GM12864 (cell line): ENCODE results near the gene ROS1.

Source experiments
- DNase-seq: peaks from one replicate; pipeline ENCODE4 v3.0.0-alpha.2; 2011; ENCODE audit warnings: low read depth
- H3K4me3 ChIP-seq: 2 replicates; pipeline ENCODE4 v1.5.1; 2011; ENCODE audit warnings: mild to moderate bottlenecking, low read depth, low read length, control low read depth
- CTCF ChIP-seq: IDR thresholded peaks from 2 replicates; pipeline ENCODE4 v1.5.1; 2011; ENCODE audit warnings: low read depth, mild to moderate bottlenecking, moderate library complexity, low read length, control low read depth, inconsistent platforms; ENCODE audit errors: missing control alignments

The ROS1 gene

GRCh38 chr6:117359581-117359980 is 66.2 kb downstream of the ROS1 start:
- DNase-seq: no peak
- no peak for TF ChIP-seq CTCF
- H3K4me3 ChIP-seq: no peak overlapping the region

DNA sequence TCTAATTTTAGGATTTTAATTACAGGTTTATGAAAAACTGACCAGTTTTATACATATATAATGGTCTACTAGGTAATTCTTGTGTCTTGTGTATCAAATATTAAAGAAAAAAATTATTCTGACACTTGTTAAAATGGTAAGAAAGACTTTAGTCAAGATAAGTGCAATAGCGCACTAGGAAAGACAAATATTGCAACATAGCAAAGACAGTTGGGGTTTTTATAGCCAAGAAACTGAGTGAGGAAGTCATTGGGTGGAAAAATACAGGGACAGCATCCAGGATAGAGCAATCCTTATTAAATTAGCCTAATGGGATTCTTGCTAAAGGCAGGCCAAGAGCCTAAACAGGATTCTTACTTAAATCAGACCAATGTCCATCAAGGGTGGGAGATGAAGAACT is 71.1 kb downstream of the ROS1 start:
- no peak overlapping the region for H3K4me3 ChIP-seq
- no peak for TF ChIP-seq CTCF
- DNase-seq: no peak

GRCh38 chr6:117352466-117353081 is 73.2 kb downstream of the ROS1 start:
- DNase-seq: no peak
- TF ChIP-seq CTCF: peak; percentile 45

DNA sequence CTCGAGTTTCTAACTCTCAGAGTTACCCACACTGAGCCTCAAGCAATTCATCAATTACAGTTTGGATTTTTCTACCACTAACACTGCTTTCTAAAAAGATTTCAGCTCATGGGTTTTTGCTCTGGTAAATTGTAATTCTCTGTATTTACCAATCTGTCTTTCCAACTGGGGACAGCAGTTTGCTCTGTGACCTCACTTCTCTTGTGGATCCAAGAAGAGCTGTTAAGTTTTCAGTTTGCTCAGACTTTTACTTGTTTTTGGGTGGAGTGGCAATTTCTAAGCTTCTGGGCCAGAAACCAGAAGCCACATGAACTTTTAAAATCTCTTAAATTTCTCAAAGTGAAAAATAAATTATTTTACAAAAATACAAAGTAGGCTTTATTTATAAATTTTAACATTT is 74.2 kb downstream of the ROS1 start:
- no peak for TF ChIP-seq CTCF
- no peak overlapping the region for H3K4me3 ChIP-seq
- DNase-seq: no peak

More at GRCh38 chr6:117352466-117353081, 73.2 kb downstream of the ROS1 start:
- H3K4me3 ChIP-seq: no peak overlapping the region

DNA sequence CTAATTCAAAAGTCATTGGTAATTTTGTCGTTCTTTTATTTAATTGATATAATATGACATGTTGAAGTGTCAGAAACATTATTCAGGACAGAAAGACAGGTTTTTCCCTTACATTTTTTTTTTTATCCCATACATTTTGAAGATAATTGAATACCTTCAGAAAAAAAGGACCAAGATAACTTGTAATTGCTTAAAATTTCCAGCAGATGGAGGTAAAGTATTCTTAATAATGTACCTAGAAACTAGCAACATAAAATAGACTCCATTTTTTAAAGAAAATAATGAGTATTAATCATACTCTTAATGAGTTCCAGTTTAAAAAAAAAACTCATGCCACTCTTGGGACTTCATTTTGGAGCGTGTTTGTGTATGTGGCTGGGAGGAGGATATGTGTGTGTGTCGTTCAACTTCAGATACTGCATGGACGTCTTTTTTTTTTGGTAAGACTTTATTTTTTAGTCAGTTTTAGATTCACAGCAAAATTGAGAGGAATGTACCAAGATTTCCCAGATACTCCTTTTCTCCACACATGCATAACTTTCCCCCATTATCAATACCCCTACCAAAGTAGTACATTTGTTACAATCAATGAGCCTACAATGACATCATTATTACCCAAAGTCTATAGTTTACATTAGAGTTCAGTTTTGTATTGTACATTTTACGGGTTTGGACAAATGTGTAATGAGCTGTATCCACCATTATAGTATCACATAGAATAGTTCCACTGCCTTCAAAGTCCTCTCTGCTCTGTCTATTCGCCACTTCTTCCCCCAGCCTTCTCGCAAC is 79.4 kb downstream of the ROS1 start:
- no peak overlapping the region for H3K4me3 ChIP-seq
- no peak for DNase-seq
- TF ChIP-seq CTCF: peak; percentile 19

DNA sequence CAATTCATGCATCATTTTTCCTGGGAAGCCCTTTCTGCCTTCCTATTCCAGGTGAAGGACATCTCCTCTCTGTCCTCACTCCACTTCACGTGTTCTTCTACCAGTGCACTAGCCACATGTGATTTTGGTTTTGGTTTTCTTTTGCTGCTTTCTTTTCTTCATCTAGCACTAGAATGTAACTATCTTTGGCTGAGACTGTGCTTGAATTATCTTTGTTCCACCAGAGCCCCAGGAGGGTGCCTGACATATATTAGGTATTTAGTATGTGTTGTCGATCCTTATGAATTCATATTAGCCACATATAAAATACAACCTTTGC is 80.5 kb downstream of the ROS1 start:
- H3K4me3 ChIP-seq: no peak overlapping the region
- DNase-seq: no peak
- no peak for TF ChIP-seq CTCF
